Smooth muscle cell (in vitro differentiated cells): Measurements from ENCODE around the gene ZNF385C. TPM values are rescaled to one million over a fixed set of nuclear protein-coding genes. Genes with fewer than 3 reads are reported as not detected.

ENCODE experiments used
- DNase-seq: peaks from one replicate; lab custom pipeline; 2025; ENCODE audit not compliant: unreplicated experiment; lab: John Stamatoyannopoulos, UW
- H2AFZ ChIP-seq: fragments of 200-600 bp; sonication (generic); 2 replicates; pipeline ENCODE4 v1.6.0; 2016; ENCODE audit warnings: antibody characterized with exemption, low read depth, mild to moderate bottlenecking
- H3F3A ChIP-seq: fragments of 200-600 bp; sonication (generic); 2 replicates; pipeline ENCODE4 v1.6.0; 2017; ENCODE audit warnings: antibody characterized with exemption, low read depth
- H3K27ac ChIP-seq: fragments of 200-600 bp; sonication (generic); 2 replicates; pipeline ENCODE4 v1.5.1; 2016; ENCODE audit warnings: low read depth, mild to moderate bottlenecking
- H3K27me3 ChIP-seq: fragments of 200-600 bp; sonication (generic); 2 replicates; pipeline ENCODE4 v1.6.1; 2016; ENCODE audit warnings: low read depth, mild to moderate bottlenecking
- H3K36me3 ChIP-seq: fragments of 200-600 bp; sonication (generic); 2 replicates; pipeline ENCODE4 v1.5.1; 2016; ENCODE audit warnings: low read depth
- H3K4me1 ChIP-seq: fragments of 200-600 bp; sonication (generic); 2 replicates; pipeline ENCODE4 v1.5.1; 2016; ENCODE audit warnings: low read depth
- H3K4me2 ChIP-seq: fragments of 200-600 bp; sonication (generic); 2 replicates; pipeline ENCODE4 v1.6.0; 2016; ENCODE audit warnings: mild to moderate bottlenecking
- H3K4me3 ChIP-seq: fragments of 200-600 bp; sonication (generic); 2 replicates; pipeline ENCODE4 v1.5.1; 2016; ENCODE audit warnings: mild to moderate bottlenecking
- H3K79me2 ChIP-seq: fragments of 200-600 bp; sonication (generic); 2 replicates; pipeline ENCODE4 v1.6.0; 2016; ENCODE audit warnings: low read depth, mild to moderate bottlenecking
- H3K9ac ChIP-seq: fragments of 200-600 bp; sonication (generic); 2 replicates; pipeline ENCODE4 v1.6.0; 2016; ENCODE audit warnings: low read depth
- H3K9me3 ChIP-seq: fragments of 200-600 bp; sonication (generic); replicated peaks from 2 replicates; pipeline ENCODE4 v1.5.1; 2016; ENCODE audit warnings: low read depth
- H4K20me1 ChIP-seq: fragments of 200-600 bp; sonication (generic); 2 replicates; pipeline ENCODE4 v1.6.0; 2016; ENCODE audit warnings: low read depth
- CTCF ChIP-seq: fragments of 200-600 bp; sonication (generic); IDR thresholded peaks from 2 replicates; pipeline ENCODE4 v1.5.1; 2017; ENCODE audit warnings: borderline replicate concordance, mild to moderate bottlenecking, antibody characterized with exemption; ENCODE audit not compliant: insufficient read depth, poor library complexity, severe bottlenecking
- WGBS: methylation state at CpG from one replicate; pipeline ENCODE4 v1.1.7; 2016; ENCODE audit warnings: low lambda C conversion rate; 5-methylcytosine and 5-hydroxymethylcytosine counted together
- polyA plus RNA-seq: library from polyadenylated mRNA; unstranded; fragments of >200 nt; fragmentation: Nextera tagmentation; extraction: Ambion mirVana; gene quantifications from 2 replicates; pipeline ENCODE4 v1.2.1, GENCODE V29; 2016
- total RNA-seq: library from RNA; depleted of rRNA; stranded (reverse); fragments of >200 nt; gene quantifications from 2 replicates; pipeline ENCODE4 v1.2.3, GENCODE V29; 2014

The ZNF385C gene
- total and polyA plus RNA-seq, 2 experiments from 2014 or later, result 0.45 to 0.70 TPM

DNA sequence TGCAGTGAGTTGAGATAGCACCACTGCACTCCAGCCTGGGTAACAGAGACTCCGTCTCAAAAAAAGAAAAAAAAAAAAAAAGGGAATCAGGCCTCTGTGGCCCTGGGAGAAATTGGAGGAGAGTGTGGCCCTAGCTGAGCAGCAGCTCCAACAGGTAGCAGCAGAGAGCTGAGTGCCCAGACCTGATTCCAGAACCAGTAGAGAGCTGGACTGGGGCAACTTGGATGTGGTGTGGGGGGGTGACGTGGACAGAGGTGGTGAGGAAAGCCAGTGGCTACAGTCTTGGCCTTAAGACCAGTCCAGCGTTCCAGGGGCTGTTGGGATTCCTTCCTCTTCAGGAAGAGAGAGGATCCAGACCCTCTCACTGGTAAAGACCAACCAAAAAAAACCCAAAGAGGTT lies 26.0 kb upstream of the ZNF385C start:
- no peaks in the 10 kb centered on the region for H3K36me3 ChIP-seq
- no peak for DNase-seq
- H3K4me2 ChIP-seq, result no peak overlapping the region
- no peak for TF ChIP-seq CTCF
- peaks cover 3% of the 10 kb centered on the region for H3K4me1 ChIP-seq
- no peaks in the 10 kb centered on the region for H3F3A ChIP-seq
- WGBS, result 91% methylated on average over 3 of the region's 3 CpGs
- H4K20me1 ChIP-seq, result peaks cover 2% of the 10 kb centered on the region
- no peaks in the 10 kb centered on the region for H3K79me2 ChIP-seq
- no peak overlapping the region for H2AFZ ChIP-seq
- H3K4me3 ChIP-seq, result no peak overlapping the region
- H3K27me3 ChIP-seq, result no peaks in the 10 kb centered on the region
- H3K27ac ChIP-seq, result no peak overlapping the region
- no peaks in the 10 kb centered on the region for H3K9me3 ChIP-seq
- H3K9ac ChIP-seq, result no peak overlapping the region

- H3K79me2 ChIP-seq, result no peaks in the 10 kb centered on the region
- no peaks in the 10 kb centered on the region for H4K20me1 ChIP-seq
- no peak within 1 kb of the TSS for H3K27ac ChIP-seq
- no peak within 1 kb of the TSS for H3K9ac ChIP-seq
- H2AFZ ChIP-seq, result no peak within 1 kb of the TSS
- no peaks in the 10 kb centered on the region for H3K36me3 ChIP-seq
- H3F3A ChIP-seq, result no peaks in the 10 kb centered on the region
- 58% methylated on average over 60 of the region's 61 CpGs for WGBS
- no peak for TF ChIP-seq CTCF
- no peaks in the 10 kb centered on the region for H3K27me3 ChIP-seq
- peaks cover 3% of the 10 kb centered on the region for H3K4me1 ChIP-seq
- no peak within 1 kb of the TSS for H3K4me2 ChIP-seq
- no peaks in the 10 kb centered on the region for H3K9me3 ChIP-seq
- DNase-seq, result no peak
- H3K4me3 ChIP-seq, result no peak within 1 kb of the TSS
Observed at GRCh38 chr17:42122371-42123303, 24.4 kb upstream of the ZNF385C start, which contains the start of gene HSPB9. Gene HSPB9, plus strand, starts transcription at chr17:42122804. Its CDS starts 47 bp downstream, at chr17:42122851.

DNA sequence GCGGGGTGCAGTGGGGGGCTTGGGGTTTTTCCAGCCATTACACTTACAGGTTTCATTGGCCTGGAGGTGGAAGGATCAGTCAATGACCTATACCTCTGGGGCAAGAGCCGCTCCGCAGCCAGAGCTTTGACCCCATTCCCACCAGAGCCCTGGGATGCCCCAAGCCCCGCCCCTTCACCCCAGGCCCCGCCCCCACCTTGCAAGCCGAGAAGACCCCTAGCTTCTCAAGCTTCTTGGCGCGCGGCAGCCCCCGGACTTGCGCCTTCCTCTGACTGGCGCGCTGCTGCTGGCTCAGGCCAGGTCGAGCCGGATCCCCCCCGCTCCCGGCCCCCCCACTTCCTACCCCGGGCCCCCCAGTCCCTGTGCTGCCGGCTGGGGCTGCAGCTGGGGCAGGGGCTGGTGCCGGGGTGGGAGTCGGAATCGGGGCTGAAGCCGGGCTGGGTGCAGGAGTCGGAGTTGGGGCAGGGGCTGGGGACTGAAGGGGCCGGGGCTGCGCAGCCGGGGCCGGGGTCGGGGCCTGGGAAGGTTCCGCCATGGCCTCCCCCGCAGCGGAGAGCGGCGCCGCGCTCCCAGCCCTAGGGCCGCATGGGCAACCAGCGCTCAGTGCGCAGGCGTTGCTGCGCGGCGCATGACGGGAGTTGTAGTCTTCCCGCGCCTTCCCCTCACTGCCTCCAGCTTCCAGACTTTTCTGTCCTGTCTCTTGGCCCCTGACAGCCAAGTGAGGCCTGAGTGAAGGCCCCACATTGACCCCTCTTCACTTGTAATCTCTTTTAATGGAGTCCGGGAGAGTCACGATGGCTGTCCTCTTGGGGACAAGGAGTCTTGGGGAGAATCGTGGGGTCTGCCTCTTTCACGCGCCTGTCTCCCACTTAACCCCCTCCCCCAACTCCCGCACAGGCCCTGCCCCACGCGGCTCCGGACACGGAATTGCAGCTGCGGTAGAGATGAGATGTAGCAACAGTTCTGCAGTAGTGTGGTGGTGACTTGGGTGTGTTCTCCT lies 22.8 kb upstream of the ZNF385C start, which contains the start of gene KAT2A:
KAT2A (minus strand) TSS at position 598 of the 1,000 bp plus-strand sequence; CDS start at position 535, 63 bp downstream.
- Histone ChIP-seq H3K27me3 (no peaks in the 10 kb centered on the region), H3K4me2 (peak within 1 kb of the TSS; percentile 100), H3K9ac (no peak within 1 kb of the TSS), H2AFZ (no peak within 1 kb of the TSS), H3K9me3 (no peaks in the 10 kb centered on the region), H3K79me2 (no peaks in the 10 kb centered on the region), H3F3A (no peaks in the 10 kb centered on the region), H3K4me1 (peaks cover 3% of the 10 kb centered on the region), H3K27ac (no peak within 1 kb of the TSS), H3K36me3 (no peaks in the 10 kb centered on the region), H3K4me3 (peak within 1 kb of the TSS; percentile 98), H4K20me1 (no peaks in the 10 kb centered on the region)
- no peak for TF ChIP-seq CTCF
- 28% methylated on average over 26 of the region's 57 CpGs for WGBS
- peak; percentile 28 for DNase-seq
